ENCODE results near the gene YJEFN3. TPM values are rescaled to one million over a fixed set of nuclear protein-coding genes. Genes with fewer than 3 reads are reported as not detected.

The YJEFN3 gene
- total RNA-seq, 1 experiment from 2014 or later: 25.3 TPM

GRCh38 chr19:19508217-19508616, 20.5 kb upstream of the YJEFN3 start:
- ChIA-PET RAD21 (ENCODE audit: low non-redundant PET in 1 of 2, low total read pairs in 2 of 2, uncharacterized antibody in 2 of 2, unreplicated experiment in 2 of 2) (no interaction called here), POLR2A (no interaction called here), CTCF (no interaction called here)
- Histone ChIP-seq H2AFZ (ENCODE audit: low read depth, low read length, poor library complexity, severe bottlenecking) (no peak overlapping the region), H3K4me2 (ENCODE audit: low read length) (no peak overlapping the region), H3K36me3 (ENCODE audit: control insufficient read depth in 1 of 2, insufficient read depth in 2 of 2, low read length in 2 of 2) (peaks cover 9 to 22% of the 10 kb centered on the region in 2 experiments; a peak in 3 of 4 replicates), H3K79me2 (ENCODE audit: insufficient read depth, low read length) (no peaks in the 10 kb centered on the region), H3K9me2 (ENCODE audit: insufficient read depth) (no peaks in the 10 kb centered on the region), H4K20me1 (ENCODE audit: insufficient read depth) (no peaks in the 10 kb centered on the region), H3K27ac (ENCODE audit: low read depth, low read length) (no peak overlapping the region; the same call in 1 of the 2 replicates), H3K9ac (ENCODE audit: low read length) (no peak overlapping the region), H3K4me1 (ENCODE audit: control insufficient read depth in 1 of 2, insufficient read depth in 2 of 2, low read length in 2 of 2) (peaks cover 0 to 8% of the 10 kb centered on the region in 2 experiments; a peak in 2 of 4 replicates), H3K27me3 (ENCODE audit: insufficient read depth, low read length) (no peaks in the 10 kb centered on the region), H3K4me3 (replicated peaks in 1 of 2; ENCODE audit: low read depth in 1 of 2, low read length in 2 of 2) (no peak overlapping the region), H3K9me3 (ENCODE audit: control insufficient read depth in 1 of 2, insufficient read depth in 1 of 2, low read depth in 1 of 2, low read length in 2 of 2) (no peaks in the 10 kb centered on the region)
- intact Hi-C loops (cut with micrococcal nuclease): no loop called here
- no TSS peak for BruUV-seq (replicated peaks)
- DNase-seq (ENCODE audit: low read depth, low spot score) (no peak), ATAC-seq (peak; percentile 31; the same call in 1 of the 2 replicates)
- TF ChIP-seq ZFX (IDR thresholded peaks at IDR 0.05) (no peak), POLR2A (IDR thresholded peaks at IDR 0.05; ENCODE audit: borderline replicate concordance, extremely low read depth, insufficient read depth, insufficient read length) (no peak), YY1 (IDR thresholded peaks at IDR 0.05; ENCODE audit: extremely low read depth, insufficient replicate concordance, low read depth, low read length) (no peak), REST (IDR thresholded peaks at IDR 0.05; ENCODE audit: low read depth) (no peak), JUND (IDR thresholded peaks at IDR 0.05) (no peak), CTCF (IDR thresholded peaks at IDR 0.05 in 2 of 3, conservative IDR thresholded peaks at IDR 0.05 in 1 of 3; ENCODE audit: borderline replicate concordance in 1 of 3, insufficient read depth in 1 of 3, low read depth in 2 of 3, low read length in 2 of 3) (no peak), SP1 (IDR thresholded peaks at IDR 0.05; ENCODE audit: low read depth) (no peak), EZH2phosphoT487 (IDR thresholded peaks at IDR 0.05; ENCODE audit: borderline replicate concordance) (no peak), EGR1 (IDR thresholded peaks at IDR 0.05; ENCODE audit: low read depth) (no peak)
- TF ChIP-seq, protein P1, sequence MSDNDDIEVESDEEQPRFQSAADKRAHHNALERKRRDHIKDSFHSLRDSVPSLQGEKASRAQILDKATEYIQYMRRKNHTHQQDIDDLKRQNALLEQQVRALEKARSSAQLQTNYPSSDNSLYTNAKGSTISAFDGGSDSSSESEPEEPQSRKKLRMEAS (IDR thresholded peaks at IDR 0.05): no peak
- TF ChIP-seq, protein P2, sequence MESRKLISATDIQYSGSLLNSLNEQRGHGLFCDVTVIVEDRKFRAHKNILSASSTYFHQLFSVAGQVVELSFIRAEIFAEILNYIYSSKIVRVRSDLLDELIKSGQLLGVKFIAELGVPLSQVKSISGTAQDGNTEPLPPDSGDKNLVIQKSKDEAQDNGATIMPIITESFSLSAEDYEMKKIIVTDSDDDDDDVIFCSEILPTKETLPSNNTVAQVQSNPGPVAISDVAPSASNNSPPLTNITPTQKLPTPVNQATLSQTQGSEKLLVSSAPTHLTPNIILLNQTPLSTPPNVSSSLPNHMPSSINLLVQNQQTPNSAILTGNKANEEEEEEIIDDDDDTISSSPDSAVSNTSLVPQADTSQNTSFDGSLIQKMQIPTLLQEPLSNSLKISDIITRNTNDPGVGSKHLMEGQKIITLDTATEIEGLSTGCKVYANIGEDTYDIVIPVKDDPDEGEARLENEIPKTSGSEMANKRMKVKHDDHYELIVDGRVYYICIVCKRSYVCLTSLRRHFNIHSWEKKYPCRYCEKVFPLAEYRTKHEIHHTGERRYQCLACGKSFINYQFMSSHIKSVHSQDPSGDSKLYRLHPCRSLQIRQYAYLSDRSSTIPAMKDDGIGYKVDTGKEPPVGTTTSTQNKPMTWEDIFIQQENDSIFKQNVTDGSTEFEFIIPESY (IDR thresholded peaks at IDR 0.05; ENCODE audit: extremely low read depth, insufficient replicate concordance, low read length): no peak
